HepG2 (cell line): Measurements from ENCODE around the gene SIKE1. TPM values are rescaled to one million over a fixed set of nuclear protein-coding genes. Genes with fewer than 3 reads are reported as not detected.

ENCODE experiments used
- ARNTL ChIP-seq: sonication (generic); formaldehyde crosslinking; IDR thresholded peaks from 2 replicates; pipeline ENCODE4 v1.4.0; 2020; ENCODE audit warnings: mild to moderate bottlenecking, missing genetic modification reagents
- ATAD3A ChIP-seq: sonication (generic); formaldehyde crosslinking; IDR thresholded peaks from 2 replicates; pipeline ENCODE4 v1.4.0; 2020; ENCODE audit warnings: missing genetic modification reagents
- ATF1 ChIP-seq: IDR thresholded peaks from 2 replicates; pipeline ENCODE4 v1.6.1; 2016; ENCODE audit warnings: mild to moderate bottlenecking, control low read depth
- FOXK2 ChIP-seq: fragments of 450-650 bp; IDR thresholded peaks from 2 replicates; pipeline ENCODE4 v1.6.1; 2016
- HOXA5 ChIP-seq: sonication (generic); formaldehyde crosslinking; IDR thresholded peaks from 2 replicates; pipeline ENCODE4 v1.4.0; 2020; ENCODE audit warnings: missing genetic modification reagents
- PHF20 ChIP-seq: sonication (generic); formaldehyde crosslinking; IDR thresholded peaks from 2 replicates; pipeline ENCODE4 v1.5.0; 2020; ENCODE audit warnings: mild to moderate bottlenecking, missing genetic modification reagents
- PLRG1 ChIP-seq: fragments of 450-650 bp; conservative IDR thresholded peaks from 2 replicates; pipeline ENCODE4 v1.6.1; 2016
- SMAD1 ChIP-seq: sonication (generic); formaldehyde crosslinking; IDR thresholded peaks from 2 replicates; pipeline ENCODE4 v1.4.0; 2020; ENCODE audit warnings: missing genetic modification reagents, low read depth, mild to moderate bottlenecking, borderline replicate concordance
- SSRP1 ChIP-seq: IDR thresholded peaks from 2 replicates; pipeline ENCODE4 v1.6.1; 2016; ENCODE audit warnings: control low read depth
- STAG1 ChIP-seq: sonication (generic); formaldehyde crosslinking; IDR thresholded peaks from 2 replicates; pipeline ENCODE4 v1.4.0; 2020; ENCODE audit warnings: missing genetic modification reagents
- SUZ12 ChIP-seq: fragments of 150-350 bp; IDR thresholded peaks from 2 replicates; pipeline ENCODE4 v1.6.1; 2014; ENCODE audit warnings: low read depth, low read length
- TRIM24 ChIP-seq: sonication (generic); formaldehyde crosslinking; IDR thresholded peaks from 2 replicates; pipeline ENCODE4 v1.8.0; 2022; ENCODE audit warnings: mild to moderate bottlenecking, missing genetic modification reagents
- ZFYVE20 ChIP-seq: sonication (generic); formaldehyde crosslinking; IDR thresholded peaks from 2 replicates; pipeline ENCODE4 v1.8.0; 2023; ENCODE audit warnings: low read depth, mild to moderate bottlenecking, moderate library complexity, missing genetic modification reagents, borderline replicate concordance
- ZNF180 ChIP-seq: sonication (generic); formaldehyde crosslinking; IDR thresholded peaks from 2 replicates; pipeline ENCODE4 v1.4.0; 2020; ENCODE audit warnings: low read depth, missing genetic modification reagents, borderline replicate concordance
- ZNF333 ChIP-seq: sonication (generic); formaldehyde crosslinking; IDR thresholded peaks from 2 replicates; pipeline ENCODE4 v1.4.0; 2020; ENCODE audit warnings: mild to moderate bottlenecking, missing genetic modification reagents, borderline replicate concordance
- ZNF7 ChIP-seq: IDR thresholded peaks from 2 replicates; pipeline ENCODE4 v1.6.1; 2016; ENCODE audit warnings: missing biosample characterization, missing genetic modification reagents
- ZNF83 ChIP-seq: sonication (generic); formaldehyde crosslinking; IDR thresholded peaks from 2 replicates; pipeline ENCODE4 v1.4.0; 2020; ENCODE audit warnings: missing genetic modification reagents, mild to moderate bottlenecking, borderline replicate concordance
- ZNF883 ChIP-seq: sonication (generic); formaldehyde crosslinking; IDR thresholded peaks from 2 replicates; pipeline ENCODE4 v1.5.1; 2020; ENCODE audit warnings: mild to moderate bottlenecking, missing genetic modification reagents; ENCODE audit errors: not compliant biosample characterization
- polyA plus RNA-seq, 8 experiments: library from polyadenylated mRNA; depleted of rRNA in 3 of 8; stranded (reverse) in 7 of 8; unstranded in 1 of 8; fragments of >200 nt; fragmentation: Illumina TruSeq in 4 of 8; extraction: Trizol in 4 of 8; gene quantifications; 2 replicates each; pipeline versions ENCODE4 v1.2.1 to v1.2.3, GENCODE V29; 2011 to 2016; ENCODE audit warnings: low read depth in 4 of 8, missing spikeins in 1 of 8, mixed read lengths in 1 of 8; ENCODE audit not compliant: insufficient read depth in 1 of 8
- total RNA-seq, 5 experiments: library from RNA; depleted of rRNA; stranded (reverse); fragments of >200 nt; fragmentation: Illumina TruSeq; extraction: Trizol; gene quantifications; 2 replicates each; pipeline ENCODE4 v1.2.3, GENCODE V29; 2016; ENCODE audit warnings: low read depth in 1 of 5
- TF ChIP-seq, protein P1 (sequence below): sonication (generic); formaldehyde crosslinking; IDR thresholded peaks from 2 replicates; pipeline ENCODE4 v1.5.1; 2020; ENCODE audit warnings: mild to moderate bottlenecking, missing genetic modification reagents, borderline replicate concordance
- TF ChIP-seq, protein P2 (sequence below): sonication (generic); formaldehyde crosslinking; conservative IDR thresholded peaks from 2 replicates; pipeline ENCODE4 v1.4.0; 2020; ENCODE audit warnings: missing genetic modification reagents
- TF ChIP-seq, protein P3 (sequence below): sonication (generic); formaldehyde crosslinking; IDR thresholded peaks from 2 replicates; pipeline ENCODE4 v1.4.0; 2020; ENCODE audit warnings: missing genetic modification reagents; ENCODE audit errors: not compliant biosample characterization

Gene SIKE1
- total and polyA plus RNA-seq, 2 of the 13 experiments (the other 11 are each of a cell fraction or from before 2014, with no cell fraction given): 36.5 to 58.4 TPM

DNA sequence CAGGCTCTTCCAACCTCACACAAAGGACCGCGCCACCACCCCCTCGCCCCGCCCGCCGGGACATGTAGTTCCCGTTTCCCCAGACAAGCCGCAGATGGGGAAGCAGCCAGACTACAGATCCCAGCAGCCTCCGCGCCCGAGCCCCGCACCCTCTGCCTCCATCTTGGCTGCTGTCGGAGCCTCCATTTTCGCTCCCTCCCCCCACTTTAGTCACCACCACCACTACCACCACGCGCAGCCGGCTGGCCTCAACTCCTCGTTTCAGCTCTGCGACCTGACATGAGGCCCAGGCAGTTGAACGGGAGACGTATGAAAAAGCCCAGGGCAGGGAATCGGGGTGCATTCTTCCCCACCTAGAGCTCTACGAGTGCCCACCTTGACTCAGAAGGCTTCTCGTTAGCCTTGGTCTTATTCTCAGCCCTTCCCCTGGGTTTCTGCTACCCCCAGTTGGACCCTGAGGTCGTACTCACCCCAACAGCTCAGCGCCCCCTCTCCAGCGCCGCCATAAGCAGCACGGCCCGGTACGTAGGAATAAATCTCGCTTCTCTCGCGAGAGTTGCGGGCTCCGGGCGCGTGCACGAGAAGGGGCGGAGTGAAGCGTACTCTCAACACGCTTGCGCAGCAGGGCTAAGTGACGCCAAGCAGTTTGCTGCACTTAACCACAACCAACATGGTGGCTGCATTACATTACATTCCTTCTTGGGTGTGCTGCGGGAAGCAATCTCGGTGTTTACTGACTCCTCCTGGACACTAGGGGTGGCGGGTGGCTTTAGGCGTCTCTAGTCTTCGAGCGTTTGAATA lies 22.8 kb downstream of the SIKE1 start, which contains the start of gene CSDE1 (continued):
- TF ChIP-seq ATF1 (CRISPR knock-in tag) (peak; percentile 82), ZFYVE20 (CRISPR knock-in tag) (no peak), STAG1 (CRISPR knock-in tag) (peak; percentile 51), SUZ12 (peak; percentile 70), ZNF83 (no peak), ZNF883 (CRISPR knock-in tag) (peak; percentile 94), TRIM24 (no peak), FOXK2 (peak; percentile 75; the same call in 1 of the 2 replicates), ZNF7 (CRISPR knock-in tag) (no peak), PLRG1 (no peak), HOXA5 (CRISPR knock-in tag) (no peak), SSRP1 (CRISPR knock-in tag) (no peak), ZNF180 (no peak), ATAD3A (CRISPR knock-in tag) (no peak), SMAD1 (CRISPR knock-in tag) (peak; percentile 32; the same call in 1 of the 2 replicates), ARNTL (CRISPR knock-in tag) (peak; percentile 53; the same call in 1 of the 2 replicates), ZNF333 (CRISPR knock-in tag) (no peak), PHF20 (CRISPR knock-in tag) (peak; percentile 70; the same call in 1 of the 2 replicates)
- TF ChIP-seq, protein P1, sequence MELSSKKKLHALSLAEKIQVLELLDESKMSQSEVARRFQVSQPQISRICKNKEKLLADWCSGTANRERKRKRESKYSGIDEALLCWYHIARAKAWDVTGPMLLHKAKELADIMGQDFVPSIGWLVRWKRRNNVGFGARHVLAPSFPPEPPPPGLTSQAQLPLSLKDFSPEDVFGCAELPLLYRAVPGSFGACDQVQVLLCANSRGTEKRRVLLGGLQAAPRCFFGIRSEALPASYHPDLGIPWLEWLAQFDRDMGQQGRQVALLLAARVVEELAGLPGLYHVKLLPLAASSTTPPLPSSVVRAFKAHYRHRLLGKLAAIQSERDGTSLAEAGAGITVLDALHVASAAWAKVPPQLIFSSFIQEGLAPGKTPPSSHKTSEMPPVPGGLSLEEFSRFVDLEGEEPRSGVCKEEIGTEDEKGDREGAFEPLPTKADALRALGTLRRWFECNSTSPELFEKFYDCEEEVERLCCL (CRISPR knock-in tag): 0 out of 2 replicates have a peak, but pooled peaks have one; percentile 26
- TF ChIP-seq, protein P2, sequence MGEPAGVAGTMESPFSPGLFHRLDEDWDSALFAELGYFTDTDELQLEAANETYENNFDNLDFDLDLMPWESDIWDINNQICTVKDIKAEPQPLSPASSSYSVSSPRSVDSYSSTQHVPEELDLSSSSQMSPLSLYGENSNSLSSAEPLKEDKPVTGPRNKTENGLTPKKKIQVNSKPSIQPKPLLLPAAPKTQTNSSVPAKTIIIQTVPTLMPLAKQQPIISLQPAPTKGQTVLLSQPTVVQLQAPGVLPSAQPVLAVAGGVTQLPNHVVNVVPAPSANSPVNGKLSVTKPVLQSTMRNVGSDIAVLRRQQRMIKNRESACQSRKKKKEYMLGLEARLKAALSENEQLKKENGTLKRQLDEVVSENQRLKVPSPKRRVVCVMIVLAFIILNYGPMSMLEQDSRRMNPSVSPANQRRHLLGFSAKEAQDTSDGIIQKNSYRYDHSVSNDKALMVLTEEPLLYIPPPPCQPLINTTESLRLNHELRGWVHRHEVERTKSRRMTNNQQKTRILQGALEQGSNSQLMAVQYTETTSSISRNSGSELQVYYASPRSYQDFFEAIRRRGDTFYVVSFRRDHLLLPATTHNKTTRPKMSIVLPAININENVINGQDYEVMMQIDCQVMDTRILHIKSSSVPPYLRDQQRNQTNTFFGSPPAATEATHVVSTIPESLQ (CRISPR knock-in tag): no peak
- TF ChIP-seq, protein P3, sequence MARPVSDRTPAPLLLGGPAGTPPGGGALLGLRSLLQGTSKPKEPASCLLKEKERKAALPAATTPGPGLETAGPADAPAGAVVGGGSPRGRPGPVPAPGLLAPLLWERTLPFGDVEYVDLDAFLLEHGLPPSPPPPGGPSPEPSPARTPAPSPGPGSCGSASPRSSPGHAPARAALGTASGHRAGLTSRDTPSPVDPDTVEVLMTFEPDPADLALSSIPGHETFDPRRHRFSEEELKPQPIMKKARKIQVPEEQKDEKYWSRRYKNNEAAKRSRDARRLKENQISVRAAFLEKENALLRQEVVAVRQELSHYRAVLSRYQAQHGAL (CRISPR knock-in tag): no peak
